Cerebellar cortex (tissue), 1 donor: Measurements from ENCODE around the gene TOMM20.
A peak's percentile ranks its signal among the peaks of the same experiment; 100 is the strongest.
"Not testable (repeated sequence)": the region's sequence is repeated elsewhere in the genome, so short reads cannot be mapped to it uniquely, and the experiment has no call there.

Experiments
- DNase-seq: peaks from one replicate; pipeline ENCODE4 v3.0.0-alpha.2; 2015; ENCODE audit warnings: low spot score

The TOMM20 gene

GRCh38 chr1:235128456-235129328 lies at the start of gene TOMM20:
Gene TOMM20, minus strand, starts transcription at chr1:235128837. Its CDS starts 122 bp downstream, at chr1:235128715.
- peak; percentile 97 for DNase-seq

GRCh38 chr1:235176486-235176885 lies 47.8 kb upstream of the TOMM20 start:
- no peak for DNase-seq

GRCh38 chr1:235169986-235170385 lies 41.3 kb upstream of the TOMM20 start:
- DNase-seq: no peak

GRCh38 chr1:235168375-235168774 lies 39.7 kb upstream of the TOMM20 start:
- DNase-seq: no peak

GRCh38 chr1:235161685-235162327 lies 33.2 kb upstream of the TOMM20 start:
- no peak for DNase-seq

GRCh38 chr1:235160957-235161684 lies 32.5 kb upstream of the TOMM20 start, which contains the start of gene RBM34:
Gene RBM34, minus strand, starts transcription at chr1:235161250. Its CDS starts 24 bp downstream, at chr1:235161226.
- peak; percentile 90 for DNase-seq

GRCh38 chr1:235160383-235160956 lies 31.8 kb upstream of the TOMM20 start:
- peak; percentile 61 for DNase-seq

- not testable (repeated sequence) for DNase-seq
Measured at GRCh38 chr1:235159930-235160329, 31.3 kb upstream of the TOMM20 start.

GRCh38 chr1:235159284-235159683 lies 30.6 kb upstream of the TOMM20 start:
- not testable (repeated sequence) for DNase-seq

- DNase-seq: no peak
Measured at GRCh38 chr1:235158680-235159079, 30.0 kb upstream of the TOMM20 start.

GRCh38 chr1:235157150-235157549 lies 28.5 kb upstream of the TOMM20 start:
- no peak for DNase-seq

- no peak for DNase-seq
Measured at GRCh38 chr1:235156740-235157139, 28.1 kb upstream of the TOMM20 start.

- DNase-seq: no peak
Measured at GRCh38 chr1:235156265-235156664, 27.6 kb upstream of the TOMM20 start.

GRCh38 chr1:235152235-235152634 lies 23.6 kb upstream of the TOMM20 start:
- no peak for DNase-seq

- DNase-seq: no peak
Measured at GRCh38 chr1:235151033-235151432, 22.4 kb upstream of the TOMM20 start.

GRCh38 chr1:235149824-235150223 lies 21.2 kb upstream of the TOMM20 start:
- no peak for DNase-seq

- DNase-seq: no peak
Measured at GRCh38 chr1:235147269-235147668, 18.6 kb upstream of the TOMM20 start.

- no peak for DNase-seq
Measured at GRCh38 chr1:235145639-235146038, 17.0 kb upstream of the TOMM20 start.

GRCh38 chr1:235142991-235143390 lies 14.4 kb upstream of the TOMM20 start:
- DNase-seq: no peak

- DNase-seq: no peak
Measured at GRCh38 chr1:235139315-235139714, 10.7 kb upstream of the TOMM20 start.

- DNase-seq: no peak
Measured at GRCh38 chr1:235138821-235139220, 10.2 kb upstream of the TOMM20 start.

- DNase-seq: no peak
Measured at GRCh38 chr1:235136111-235136510, 7.5 kb upstream of the TOMM20 start.
